HEK293T (cell line): ENCODE data around the gene GNGT2.

Experiments used
- CTBP1 ChIP-seq: fragments of 450-650 bp; IDR thresholded peaks from 2 replicates; pipeline ENCODE4 v1.6.1; 2016; ENCODE audit warnings: borderline replicate concordance
- L3MBTL2 ChIP-seq: fragments of 450-650 bp; conservative IDR thresholded peaks from 2 replicates; pipeline ENCODE4 v1.6.1; 2016; ENCODE audit warnings: mild to moderate bottlenecking
- SUZ12 ChIP-seq: fragments of 450-650 bp; IDR thresholded peaks from 2 replicates; pipeline ENCODE4 v1.6.1; 2016; ENCODE audit warnings: mild to moderate bottlenecking

DNA sequence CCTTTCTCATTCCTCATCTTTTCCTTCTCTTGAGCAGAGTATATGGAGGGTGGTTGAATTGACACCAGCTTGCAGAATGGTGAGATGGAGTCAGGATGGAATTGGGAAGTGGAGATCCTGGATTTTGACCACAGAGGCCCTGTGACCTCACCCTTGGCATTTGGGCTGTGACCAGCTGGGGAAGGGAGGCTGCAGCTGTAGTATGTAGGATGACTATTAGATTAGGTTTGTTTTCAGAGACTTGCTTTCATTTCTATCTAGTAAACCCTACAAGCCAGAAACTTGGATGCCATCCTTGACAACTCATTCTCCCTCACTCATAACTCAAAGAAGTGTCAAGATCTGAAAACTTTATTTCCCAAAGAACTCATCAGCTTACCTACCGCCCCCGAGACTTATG is 5.9 kb downstream of the GNGT2 start:
- TF ChIP-seq CTBP1 (no peak), L3MBTL2 (no peak), SUZ12 (no peak)
